H1 (cell line): Measurements from ENCODE around the gene CEMP1. TPM values are rescaled to one million over a fixed set of nuclear protein-coding genes. Genes with fewer than 3 reads are reported as not detected.

Source experiments
- CTCF ChIA-PET: fragments of 300-600 bp; sonication (Branson Sonifier 250); formaldehyde crosslinking; loops from one replicate; lab custom pipeline; 2021; ENCODE audit not compliant: partially characterized antibody; lab: Charles Lee
- POLR2A ChIA-PET: fragments of 300-600 bp; sonication (Branson Sonifier 250); formaldehyde crosslinking; loops from one replicate; lab custom pipeline; 2021; ENCODE audit warnings: inconsistent platforms; ENCODE audit not compliant: partially characterized antibody; lab: Charles Lee
- DNase-seq, 2 experiments: peaks; one replicate each; pipeline versions ENCODE4 v3.0.0 to v3.0.0-alpha.2; 2010 to 2022; ENCODE audit warnings: low spot score in 2 of 2, low read depth in 1 of 2, mixed read lengths in 1 of 2
- FAIRE-seq: peaks from 2 replicates; lab custom pipeline; 2011; peaks lifted over from hg19 to GRCh38; lab: Jason Lieb, UNC
- H2AFZ ChIP-seq: 2 replicates; pipeline ENCODE4 v1.8.1; 2012; ENCODE audit warnings: low read length, inconsistent platforms
- H2AK5ac ChIP-seq: 2 replicates; pipeline ENCODE4 v1.6.1; 2013; ENCODE audit warnings: low read depth, low read length
- H2BK120ac ChIP-seq: replicated peaks from 2 replicates; pipeline ENCODE3; 2013; ENCODE audit warnings: low read depth, low read length, inconsistent platforms
- H2BK12ac ChIP-seq: 2 replicates; pipeline ENCODE4 v1.6.1; 2013; ENCODE audit warnings: low read depth, low read length
- H2BK15ac ChIP-seq: 2 replicates; pipeline ENCODE4 v1.6.1; 2013; ENCODE audit warnings: low read length
- H2BK20ac ChIP-seq: 2 replicates; pipeline ENCODE4 v1.6.1; 2013; ENCODE audit warnings: low read length
- H2BK5ac ChIP-seq: 2 replicates; pipeline ENCODE4 v1.6.1; 2013; ENCODE audit warnings: low read depth, low read length
- H3K14ac ChIP-seq: 2 replicates; pipeline ENCODE4 v1.6.1; 2013; ENCODE audit warnings: inconsistent platforms; ENCODE audit not compliant: insufficient read length
- H3K18ac ChIP-seq: 2 replicates; pipeline ENCODE4 v1.6.1; 2013; ENCODE audit warnings: low read length; ENCODE audit errors: extremely low read depth
- H3K23ac ChIP-seq: 2 replicates; pipeline ENCODE4 v1.6.1; 2013; ENCODE audit warnings: inconsistent platforms; ENCODE audit not compliant: insufficient read length
- H3K23me2 ChIP-seq: 2 replicates; pipeline ENCODE4 v1.6.1; 2013; ENCODE audit warnings: low read depth, low read length
- H3K27ac ChIP-seq: 2 replicates; pipeline ENCODE4 v1.6.1; 2011; ENCODE audit warnings: low read depth, low read length, inconsistent platforms
- H3K27me3 ChIP-seq, 4 experiments: replicated peaks in 1 of 4; 1 replicate in 1 of 4; 2 replicates in 3 of 4; pipeline versions ENCODE4 v1.6.1 to v1.8.1; 2011 to 2013; ENCODE audit warnings: low read length in 3 of 4, mild to moderate bottlenecking in 3 of 4, inconsistent platforms in 2 of 4, mixed read lengths in 2 of 4, moderate library complexity in 1 of 4; ENCODE audit not compliant: control insufficient read depth in 3 of 4, insufficient read depth in 3 of 4; ENCODE audit errors: extremely low read depth in 1 of 4
- H3K36me3 ChIP-seq, 4 experiments: 2 replicates each; pipeline versions ENCODE4 v1.6.1 to v1.8.1; 2011 to 2013; ENCODE audit warnings: mild to moderate bottlenecking in 4 of 4, low read length in 3 of 4, moderate library complexity in 2 of 4, control low read depth in 1 of 4, inconsistent platforms in 1 of 4; ENCODE audit not compliant: insufficient read depth in 4 of 4, control insufficient read depth in 2 of 4
- H3K4ac ChIP-seq: replicated peaks from 2 replicates; pipeline ENCODE3; 2013; ENCODE audit warnings: low read length, low read depth, mixed read lengths, inconsistent platforms; ENCODE audit not compliant: insufficient read length
- H3K4me1 ChIP-seq, 4 experiments: replicated peaks in 1 of 4; 1 replicate in 1 of 4; 2 replicates in 3 of 4; pipeline versions ENCODE4 v1.6.1 to v1.8.1; 2011 to 2013; ENCODE audit warnings: low read length in 3 of 4, inconsistent platforms in 2 of 4, mixed read lengths in 1 of 4; ENCODE audit not compliant: insufficient read depth in 4 of 4, control insufficient read depth in 3 of 4
- H3K4me2 ChIP-seq, 2 experiments: 2 replicates each; pipeline versions ENCODE4 v1.6.1 to v1.8.1; 2011 to 2013; ENCODE audit warnings: low read depth in 2 of 2, low read length in 2 of 2, control low read depth in 1 of 2, inconsistent platforms in 1 of 2, mild to moderate bottlenecking in 1 of 2; ENCODE audit not compliant: insufficient read depth in 1 of 2
- H3K4me3 ChIP-seq, 4 experiments: fragments of 200-600, 300-600 bp in 1 of 4; sonication (generic), shearing (Covaris generic), sonication (Bioruptor Twin) in 1 of 4; 2 replicates each; pipeline versions ENCODE4 v1.5.1 to v1.8.1; 2011 to 2016; ENCODE audit warnings: low read length in 4 of 4, low read depth in 3 of 4, control low read depth in 2 of 4, inconsistent platforms in 2 of 4, mild to moderate bottlenecking in 2 of 4, mixed read lengths in 1 of 4, moderate library complexity in 1 of 4; ENCODE audit not compliant: insufficient read depth in 2 of 4; ENCODE audit errors: extremely low read depth in 1 of 4
- H3K56ac ChIP-seq: replicated peaks from 2 replicates; pipeline ENCODE3; 2013; ENCODE audit warnings: low read depth, mild to moderate bottlenecking, mixed read lengths, low read length, inconsistent platforms; ENCODE audit not compliant: insufficient read length
- H3K79me1 ChIP-seq: 2 replicates; pipeline ENCODE4 v1.6.1; 2013; ENCODE audit warnings: low read depth, low read length, control low read depth
- H3K79me2 ChIP-seq, 2 experiments: 2 replicates each; pipeline versions ENCODE4 v1.6.1 to v1.8.1; 2012 to 2013; ENCODE audit warnings: low read length in 2 of 2, mild to moderate bottlenecking in 2 of 2, inconsistent platforms in 1 of 2; ENCODE audit not compliant: insufficient read depth in 2 of 2, control insufficient read depth in 1 of 2
- H3K9ac ChIP-seq, 4 experiments: replicated peaks in 1 of 4; 1 replicate in 1 of 4; 2 replicates in 3 of 4; pipeline versions ENCODE4 v1.6.1 to v1.8.1; 2011 to 2013; ENCODE audit warnings: low read depth in 3 of 4, low read length in 3 of 4, control low read depth in 2 of 4, mild to moderate bottlenecking in 2 of 4, moderate library complexity in 2 of 4, inconsistent platforms in 1 of 4; ENCODE audit errors: extremely low read depth in 1 of 4
- H3K9me3 ChIP-seq, 2 experiments: 2 replicates each; pipeline versions ENCODE4 v1.6.1 to v1.8.1; 2012 to 2013; ENCODE audit warnings: mild to moderate bottlenecking in 2 of 2, moderate library complexity in 2 of 2, control low read depth in 1 of 2, inconsistent platforms in 1 of 2, low read depth in 1 of 2, low read length in 1 of 2, mixed read lengths in 1 of 2; ENCODE audit not compliant: insufficient read depth in 2 of 2
- H4K20me1 ChIP-seq, 2 experiments: replicated peaks in 1 of 2; 2 replicates each; pipeline versions ENCODE3 to v1.8.1; 2011 to 2013; ENCODE audit warnings: inconsistent platforms in 2 of 2, low read length in 2 of 2, mild to moderate bottlenecking in 1 of 2; ENCODE audit not compliant: insufficient read depth in 2 of 2, control insufficient read depth in 1 of 2
- H4K5ac ChIP-seq: 2 replicates; pipeline ENCODE4 v1.6.1; 2013; ENCODE audit warnings: low read length, low read depth, mixed read lengths, inconsistent platforms; ENCODE audit not compliant: insufficient read length
- H4K8ac ChIP-seq: 2 replicates; pipeline ENCODE4 v1.8.0; 2013; ENCODE audit warnings: mild to moderate bottlenecking, moderate library complexity, low read length, inconsistent platforms; ENCODE audit not compliant: insufficient read depth; ENCODE audit errors: extremely low read depth
- H4K91ac ChIP-seq: replicated peaks from 2 replicates; pipeline ENCODE3; 2013; ENCODE audit warnings: low read length, mixed read lengths, inconsistent platforms; ENCODE audit not compliant: insufficient read length
- ASH2L ChIP-seq: fragments of 200-600, 300-600 bp; sonication (generic); IDR thresholded peaks from one replicate; pipeline ENCODE4 v1.7.1; 2017; ENCODE audit warnings: low read length
- KDM4A ChIP-seq: IDR thresholded peaks from one replicate; pipeline ENCODE4 v1.7.1; 2012; ENCODE audit warnings: low read depth, mild to moderate bottlenecking, moderate library complexity, low read length, inconsistent platforms; ENCODE audit not compliant: severe bottlenecking
- MAX ChIP-seq: IDR thresholded peaks from 2 replicates; pipeline ENCODE4 v1.6.1; 2012; ENCODE audit warnings: inconsistent platforms
- RAD21 ChIP-seq, 2 experiments: IDR thresholded peaks in 1 of 2; conservative IDR thresholded peaks in 1 of 2; 2 replicates each; pipeline ENCODE4 v1.6.1; 2011; ENCODE audit warnings: low read depth in 2 of 2, low read length in 2 of 2, improper control_type of control experiment in 1 of 2, inconsistent platforms in 1 of 2, mild to moderate bottlenecking in 1 of 2, moderate library complexity in 1 of 2
- RNF2 ChIP-seq: fragments of 200-900, 300-1000 bp; sonication (generic); IDR thresholded peaks from 2 replicates; pipeline ENCODE4 v1.7.1; 2016; ENCODE audit warnings: borderline replicate concordance, low read depth, mild to moderate bottlenecking, antibody characterized with exemption, low read length; ENCODE audit not compliant: poor library complexity, severe bottlenecking; ENCODE audit errors: missing control alignments
- SIRT6 ChIP-seq: IDR thresholded peaks from one replicate; pipeline ENCODE4 v1.7.1; 2012; ENCODE audit warnings: low read length, inconsistent platforms
- TAF1 ChIP-seq: IDR thresholded peaks from 2 replicates; pipeline ENCODE4 v1.6.1; 2011; ENCODE audit warnings: mild to moderate bottlenecking, low read depth, low read length
- WGBS, 2 experiments: shearing (Covaris generic) in 1 of 2; methylation state at CpG; one replicate each; pipeline versions ENCODE4 v1.1.6 to v1.1.7; 2013 to 2015; ENCODE audit warnings: low lambda C conversion rate in 2 of 2, mixed read lengths in 2 of 2, inconsistent platforms in 1 of 2, low coverage in 1 of 2, missing lambda C conversion rate in 1 of 2; ENCODE audit not compliant: insufficient replicate concordance in 2 of 2, insufficient coverage in 1 of 2, insufficient read length in 1 of 2; ENCODE audit errors: extremely low coverage in 1 of 2, missing lambda C conversion rate in 1 of 2; 5-methylcytosine and 5-hydroxymethylcytosine counted together
- polyA plus RNA-seq, 7 experiments: library from polyadenylated mRNA; depleted of rRNA in 3 of 7; stranded (reverse) in 5 of 7; unstranded in 2 of 7; fragments of >200 nt in 5 of 7; fragments of 200-250 nt in 2 of 7; gene quantifications; 1 replicate in 5 of 7; 2 replicates in 1 of 7; 4 replicates in 1 of 7; pipeline versions ENCODE4 v1.2.1 to v1.2.3, GENCODE V29; 2011 to 2013; ENCODE audit warnings: missing spikeins in 2 of 7, mixed read lengths in 2 of 7
- total RNA-seq: library from RNA; stranded (reverse); fragmentation: NEBNext Ultra II Directional; extraction: Animal tissue kit (Norgen Biotek cat#: 25700); gene quantifications from 2 replicates; pipeline ENCODE4 v1.2.1, GENCODE V29; 2021

The CEMP1 gene
- total and polyA plus RNA-seq, 2 of the 8 experiments (the other 6 are each of a cell fraction or from before 2014, with no cell fraction given): not detected

DNA sequence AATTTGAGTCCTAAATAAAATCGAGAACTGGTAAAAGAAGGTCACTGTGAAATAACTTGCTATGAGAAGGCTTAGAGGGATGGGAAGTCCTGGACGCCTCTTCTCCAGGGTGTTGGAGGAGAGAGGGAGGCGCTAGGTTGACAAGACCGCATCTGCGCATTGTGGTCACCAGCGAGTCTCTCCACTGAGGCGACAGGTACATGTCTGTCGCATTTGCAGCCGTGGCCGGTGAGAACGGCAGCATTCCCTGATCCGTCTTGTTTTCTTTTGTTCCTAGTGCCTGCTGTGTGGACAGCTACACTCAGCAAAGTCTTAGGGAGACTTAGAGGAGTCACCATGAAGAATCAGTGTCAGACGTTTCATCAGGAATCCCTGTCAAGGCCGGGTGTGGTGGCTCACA lies 25.5 kb downstream of the CEMP1 start:
- TF ChIP-seq RNF2 (no peak), MAX (no peak), KDM4A (no peak), ASH2L (no peak), RAD21 (IDR thresholded peaks at IDR 0.05 in 1 of 2, conservative IDR thresholded peaks at IDR 0.05 in 1 of 2; ENCODE audit: low read depth in 2 of 2, low read length in 2 of 2) (no peak), SIRT6 (no peak), TAF1 (no peak)
- TF ChIP-seq, all 59 proteins: peak for 0
- WGBS, 2 experiments: 90% methylated on average over 14 of the region's 14 CpGs; no CpG with 5 or more reads in 1 of the 2 experiments
- no peak overlapping the region for H4K8ac ChIP-seq

More for the DNA sequence above, 25.5 kb downstream of the CEMP1 start:
- Histone ChIP-seq H2AK5ac (no peak overlapping the region), H4K20me1 (peaks cover 2% of the 10 kb centered on the region in 2 experiments), H3K4ac (no peak overlapping the region), H3K79me2 (no peaks in the 10 kb centered on the region), H3K9me3 (no peaks in the 10 kb centered on the region), H3K79me1 (no peaks in the 10 kb centered on the region), H3K56ac (no peak overlapping the region), H2BK15ac (no peak overlapping the region), H2BK120ac (no peak overlapping the region), H3K4me2 (no peak overlapping the region), H3K27me3 (peaks cover 0 to 3% (median 0%) of the 10 kb centered on the region in 4 experiments; a peak in 2 of 7 replicates), H2AFZ (no peak overlapping the region), H3K23me2 (no peaks in the 10 kb centered on the region), H3K23ac (no peak overlapping the region), H3K4me3 (no peak overlapping the region), H3K9ac (no peak overlapping the region), H2BK5ac (no peak overlapping the region), H3K18ac (no peak overlapping the region), H4K91ac (no peak overlapping the region), H3K27ac (no peak overlapping the region), H3K4me1 (peaks cover 0 to 15% (median 9%) of the 10 kb centered on the region in 4 experiments; a peak in 6 of 7 replicates), H2BK20ac (no peak overlapping the region), H3K36me3 (no peaks in the 10 kb centered on the region), H4K5ac (no peak overlapping the region), H2BK12ac (no peak overlapping the region), H3K14ac (no peak overlapping the region)
- POLR2A ChIA-PET: no interaction called here
- DNase-seq: no peak
- no peak for FAIRE-seq
- CTCF ChIA-PET: interaction anchor here (0.8 kb wide), 1 partner anchor 209 kb away, joined by 3 read pairs; no protein-coding TSS in a partner anchor
